Bronchial epithelial cell (primary cell): ENCODE results near the gene OVOL1. TPM values are rescaled to one million over a fixed set of nuclear protein-coding genes. Genes with fewer than 3 reads are reported as not detected.

Experiments
- DNase-seq: peaks from one replicate; pipeline ENCODE4 v3.0.0-alpha.2; 2010; ENCODE audit warnings: low read depth
- FAIRE-seq: peaks from 2 replicates; lab custom pipeline; 2011; peaks lifted over from hg19 to GRCh38; lab: Jason Lieb, UNC
- H3K27me3 ChIP-seq: 2 replicates; pipeline ENCODE4 v1.5.1; 2011; ENCODE audit warnings: low read length; ENCODE audit not compliant: control insufficient read depth, insufficient read depth
- H3K36me3 ChIP-seq: 2 replicates; pipeline ENCODE4 v1.5.1; 2011; ENCODE audit warnings: low read length; ENCODE audit not compliant: control insufficient read depth, insufficient read depth
- H3K4me3 ChIP-seq: 2 replicates; pipeline ENCODE4 v1.5.1; 2011; ENCODE audit warnings: mild to moderate bottlenecking, low read depth, low read length, control low read depth
- total RNA-seq: library from RNA; depleted of rRNA; stranded (reverse); fragments of >200 nt; gene quantifications from 2 replicates; pipeline ENCODE4 v1.2.1, GENCODE V29; 2014
- TF ChIP-seq, protein P1 (sequence below): IDR thresholded peaks from 2 replicates; pipeline ENCODE4 v1.5.1; 2011; ENCODE audit warnings: mild to moderate bottlenecking, moderate library complexity, low read length, control low read depth, inconsistent platforms; ENCODE audit not compliant: insufficient read depth, severe bottlenecking

The OVOL1 gene
- total RNA-seq, 1 donor from 2014 or later: 6.3 TPM

DNA sequence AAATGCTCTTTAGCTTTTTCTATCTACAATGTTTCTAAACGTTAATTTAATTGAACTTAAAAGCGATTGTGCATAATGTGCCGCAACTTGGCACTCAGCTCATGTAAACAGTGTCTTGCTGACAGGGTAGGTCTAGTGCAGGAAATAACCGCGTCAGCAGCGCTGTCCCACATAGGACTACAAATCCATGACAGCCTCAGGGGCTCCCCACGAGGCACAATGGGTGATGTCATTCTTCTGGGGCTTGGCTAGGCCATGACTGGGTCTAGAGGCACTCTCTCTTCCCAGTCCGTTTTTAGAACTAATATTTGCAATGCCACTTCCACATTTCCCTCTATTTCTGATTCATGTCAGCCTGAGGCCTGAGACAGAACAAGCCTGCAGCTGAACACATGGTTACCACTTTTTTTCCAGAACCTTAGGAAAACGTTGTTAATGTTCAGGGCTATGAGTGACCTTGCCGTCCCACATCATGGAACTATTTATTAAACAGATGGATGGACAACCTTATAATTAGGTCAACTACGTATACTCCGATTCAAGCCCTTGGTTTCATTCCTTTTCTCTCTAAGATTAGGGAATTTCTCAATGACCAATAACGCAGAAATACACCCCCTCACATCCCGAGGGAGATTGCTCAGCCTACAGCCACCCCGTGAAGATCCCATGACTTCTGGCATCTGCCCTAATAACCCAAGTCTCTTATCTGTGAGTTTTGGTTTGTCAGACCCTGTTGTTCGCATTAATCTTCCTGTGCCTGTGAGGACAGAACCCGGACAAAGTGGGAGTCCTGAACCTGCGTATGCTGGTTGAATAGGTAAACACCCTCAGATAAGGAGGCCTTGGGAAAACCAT lies 27.5 kb downstream of the OVOL1 start:
- FAIRE-seq: no peak
- Histone ChIP-seq H3K4me3 (no peak overlapping the region), H3K27me3 (peaks cover 5% of the 10 kb centered on the region), H3K36me3 (no peaks in the 10 kb centered on the region)
- DNase-seq: peak; percentile 51
- TF ChIP-seq, protein P1, sequence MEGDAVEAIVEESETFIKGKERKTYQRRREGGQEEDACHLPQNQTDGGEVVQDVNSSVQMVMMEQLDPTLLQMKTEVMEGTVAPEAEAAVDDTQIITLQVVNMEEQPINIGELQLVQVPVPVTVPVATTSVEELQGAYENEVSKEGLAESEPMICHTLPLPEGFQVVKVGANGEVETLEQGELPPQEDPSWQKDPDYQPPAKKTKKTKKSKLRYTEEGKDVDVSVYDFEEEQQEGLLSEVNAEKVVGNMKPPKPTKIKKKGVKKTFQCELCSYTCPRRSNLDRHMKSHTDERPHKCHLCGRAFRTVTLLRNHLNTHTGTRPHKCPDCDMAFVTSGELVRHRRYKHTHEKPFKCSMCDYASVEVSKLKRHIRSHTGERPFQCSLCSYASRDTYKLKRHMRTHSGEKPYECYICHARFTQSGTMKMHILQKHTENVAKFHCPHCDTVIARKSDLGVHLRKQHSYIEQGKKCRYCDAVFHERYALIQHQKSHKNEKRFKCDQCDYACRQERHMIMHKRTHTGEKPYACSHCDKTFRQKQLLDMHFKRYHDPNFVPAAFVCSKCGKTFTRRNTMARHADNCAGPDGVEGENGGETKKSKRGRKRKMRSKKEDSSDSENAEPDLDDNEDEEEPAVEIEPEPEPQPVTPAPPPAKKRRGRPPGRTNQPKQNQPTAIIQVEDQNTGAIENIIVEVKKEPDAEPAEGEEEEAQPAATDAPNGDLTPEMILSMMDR: no peak

DNA sequence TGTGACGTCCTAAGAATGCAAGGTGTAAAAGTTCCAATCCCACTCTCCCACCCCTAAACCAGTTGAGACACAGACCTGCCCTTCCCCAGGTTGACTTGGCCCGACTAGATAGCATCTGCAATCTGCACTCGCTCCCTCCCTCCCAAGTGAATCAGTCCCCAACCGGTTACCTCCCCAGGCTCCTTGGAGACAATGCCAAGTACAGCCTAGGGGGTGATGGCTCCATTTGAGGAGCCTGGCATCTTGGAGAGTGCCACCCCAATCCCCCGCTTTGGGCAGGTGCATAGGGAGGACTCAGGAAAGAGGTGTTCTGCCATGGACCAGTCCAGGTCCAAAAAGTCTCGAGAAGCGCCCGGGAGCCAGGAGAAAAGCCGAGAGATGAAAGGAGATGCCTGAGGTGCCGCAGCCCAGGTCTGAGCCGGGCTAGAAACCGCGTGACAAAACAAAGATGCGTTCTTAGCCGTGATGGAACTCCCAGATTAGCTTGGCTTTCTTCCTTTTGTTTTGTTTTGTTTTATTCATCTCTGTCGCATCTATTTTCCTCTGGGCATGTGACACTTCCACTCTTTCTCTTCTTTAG lies 28.2 kb downstream of the OVOL1 start:
- no peak for DNase-seq
- TF ChIP-seq, protein P1: no peak
- no peak for FAIRE-seq

DNA sequence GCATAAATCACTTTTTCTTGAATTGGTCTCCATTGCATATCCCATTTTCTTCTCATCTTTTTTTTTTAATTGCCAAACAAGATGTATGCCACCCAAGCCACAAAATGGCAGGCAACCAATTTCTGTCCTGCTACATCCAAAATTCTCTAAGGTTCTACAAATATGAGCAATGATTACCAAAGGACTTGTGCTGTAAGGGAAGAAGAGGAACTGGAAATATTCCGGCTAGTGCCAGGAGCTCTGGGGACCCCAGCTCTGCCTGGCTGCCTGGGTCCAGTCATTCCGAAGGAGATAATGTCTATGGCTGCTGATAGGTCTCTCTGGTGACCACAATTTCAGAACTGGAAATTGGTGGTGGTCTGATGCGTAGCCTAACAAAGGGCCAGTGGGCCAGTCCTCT lies 29.8 kb downstream of the OVOL1 start:
- Histone ChIP-seq H3K27me3 (no peaks in the 10 kb centered on the region), H3K4me3 (no peak overlapping the region), H3K36me3 (no peaks in the 10 kb centered on the region)
- TF ChIP-seq, protein P1: no peak
- FAIRE-seq: no peak
- DNase-seq: no peak

More for the DNA sequence above, 28.2 kb downstream of the OVOL1 start:
- Histone ChIP-seq H3K4me3 (no peak overlapping the region), H3K36me3 (no peaks in the 10 kb centered on the region), H3K27me3 (peaks cover 4% of the 10 kb centered on the region)

DNA sequence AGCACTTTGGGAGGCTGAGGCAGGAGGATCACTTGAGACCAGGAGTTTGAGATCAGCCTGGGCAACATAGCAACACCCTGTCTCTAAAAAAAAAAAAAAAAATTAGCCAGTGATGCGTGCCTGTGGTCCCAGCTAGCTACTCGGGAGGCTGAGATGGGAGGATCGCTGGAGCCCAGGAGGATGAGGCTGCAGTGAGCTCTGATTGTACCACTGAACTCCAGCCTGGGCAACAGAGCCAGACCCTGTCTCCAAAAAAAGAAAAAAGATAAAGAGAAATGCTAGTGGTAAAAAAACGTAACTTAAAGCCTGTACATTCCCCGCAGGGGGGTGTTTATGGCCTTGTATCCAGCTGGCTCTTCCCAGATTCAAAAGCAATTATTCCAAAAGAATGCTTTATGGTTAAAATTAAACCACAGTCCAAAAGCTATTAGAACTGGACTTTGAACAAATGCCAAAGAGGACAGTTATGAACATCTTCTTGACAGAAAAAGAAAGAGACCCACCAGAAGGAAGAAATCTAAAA lies 30.5 kb downstream of the OVOL1 start:
- TF ChIP-seq, protein P1: no peak
- no peaks in the 10 kb centered on the region for H3K27me3 ChIP-seq
- no peaks in the 10 kb centered on the region for H3K36me3 ChIP-seq
- DNase-seq (no peak), FAIRE-seq (no peak)
- peak overlapping the region; percentile 44 for H3K4me3 ChIP-seq

DNA sequence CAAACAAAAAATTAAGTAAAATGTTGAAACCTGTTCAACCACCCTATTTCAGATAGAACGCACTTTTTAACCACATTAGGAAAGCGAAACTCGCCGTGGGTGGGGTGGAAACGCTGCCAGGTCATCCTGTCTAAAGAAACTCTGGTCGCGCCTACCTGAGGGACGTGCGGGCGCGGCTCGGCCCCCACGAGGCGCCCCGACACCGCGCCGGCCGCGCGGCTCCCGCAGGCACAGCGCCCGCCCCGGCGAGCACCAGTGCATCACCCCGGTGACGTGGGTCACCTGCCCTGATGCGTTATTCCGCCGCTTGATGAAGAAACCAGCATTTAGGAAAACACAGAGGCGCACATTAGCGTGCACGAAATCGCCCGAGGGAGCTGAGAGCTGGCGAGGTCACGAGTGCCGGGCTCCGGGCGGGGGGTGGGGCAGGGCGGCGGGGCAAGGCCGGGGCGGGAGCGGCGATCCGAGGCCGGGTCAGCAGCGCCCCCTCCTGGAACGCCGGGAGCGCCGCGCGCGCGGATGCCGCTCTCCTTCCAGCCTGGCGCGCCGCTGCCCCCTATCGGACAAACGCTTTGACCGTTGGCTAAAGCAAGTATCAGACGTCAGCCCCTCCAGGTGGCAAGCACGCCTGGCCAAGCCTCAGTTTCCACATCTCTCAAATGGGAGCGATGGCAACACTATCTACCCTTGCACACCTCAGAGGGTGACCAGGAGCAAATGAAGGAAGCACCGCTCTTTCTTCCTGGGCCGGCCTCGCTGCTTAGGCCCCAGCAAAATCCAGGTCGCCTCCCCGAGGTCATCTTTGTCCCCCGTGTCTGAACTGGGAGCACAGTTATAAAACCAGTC lies 31.2 kb downstream of the OVOL1 start:
- TF ChIP-seq, protein P1: peak; percentile 97
- Histone ChIP-seq H3K27me3 (no peaks in the 10 kb centered on the region), H3K36me3 (no peaks in the 10 kb centered on the region), H3K4me3 (peak overlapping the region; percentile 44)
- peak; percentile 61 for DNase-seq
- no peak for FAIRE-seq
